Subcutaneous adipose tissue (tissue), 4 donors: ENCODE data around the gene KLF8. TPM values are rescaled to one million over a fixed set of nuclear protein-coding genes. Genes with fewer than 3 reads are reported as not detected.

Experiments used
- total RNA-seq, 4 donors: library from RNA; depleted of rRNA; stranded (reverse); fragments of >200 nt; gene quantifications; one replicate each; pipeline ENCODE4 v1.1.0, GENCODE V29; 2016
- TF ChIP-seq, protein P1 (sequence below): fragments of 450-650 bp; IDR thresholded peaks from one replicate; pipeline ENCODE4 v1.5.1; 2016; ENCODE audit warnings: low read depth, mild to moderate bottlenecking, control low read depth, antibody characterized with exemption, moderate library complexity

The KLF8 gene
- total RNA-seq, 4 donors from 2014 or later, result 23.1 to 36.8 (median 30.0) TPM

GRCh38 chrX:56309881-56310280, 77.7 kb downstream of the KLF8 start:
- TF ChIP-seq, protein P1, sequence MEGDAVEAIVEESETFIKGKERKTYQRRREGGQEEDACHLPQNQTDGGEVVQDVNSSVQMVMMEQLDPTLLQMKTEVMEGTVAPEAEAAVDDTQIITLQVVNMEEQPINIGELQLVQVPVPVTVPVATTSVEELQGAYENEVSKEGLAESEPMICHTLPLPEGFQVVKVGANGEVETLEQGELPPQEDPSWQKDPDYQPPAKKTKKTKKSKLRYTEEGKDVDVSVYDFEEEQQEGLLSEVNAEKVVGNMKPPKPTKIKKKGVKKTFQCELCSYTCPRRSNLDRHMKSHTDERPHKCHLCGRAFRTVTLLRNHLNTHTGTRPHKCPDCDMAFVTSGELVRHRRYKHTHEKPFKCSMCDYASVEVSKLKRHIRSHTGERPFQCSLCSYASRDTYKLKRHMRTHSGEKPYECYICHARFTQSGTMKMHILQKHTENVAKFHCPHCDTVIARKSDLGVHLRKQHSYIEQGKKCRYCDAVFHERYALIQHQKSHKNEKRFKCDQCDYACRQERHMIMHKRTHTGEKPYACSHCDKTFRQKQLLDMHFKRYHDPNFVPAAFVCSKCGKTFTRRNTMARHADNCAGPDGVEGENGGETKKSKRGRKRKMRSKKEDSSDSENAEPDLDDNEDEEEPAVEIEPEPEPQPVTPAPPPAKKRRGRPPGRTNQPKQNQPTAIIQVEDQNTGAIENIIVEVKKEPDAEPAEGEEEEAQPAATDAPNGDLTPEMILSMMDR, result no peak

GRCh38 chrX:56310581-56310980, 78.4 kb downstream of the KLF8 start:
- TF ChIP-seq, protein P1, result no peak

GRCh38 chrX:56313308-56313707, 81.2 kb downstream of the KLF8 start:
- TF ChIP-seq, protein P1, result no peak

DNA sequence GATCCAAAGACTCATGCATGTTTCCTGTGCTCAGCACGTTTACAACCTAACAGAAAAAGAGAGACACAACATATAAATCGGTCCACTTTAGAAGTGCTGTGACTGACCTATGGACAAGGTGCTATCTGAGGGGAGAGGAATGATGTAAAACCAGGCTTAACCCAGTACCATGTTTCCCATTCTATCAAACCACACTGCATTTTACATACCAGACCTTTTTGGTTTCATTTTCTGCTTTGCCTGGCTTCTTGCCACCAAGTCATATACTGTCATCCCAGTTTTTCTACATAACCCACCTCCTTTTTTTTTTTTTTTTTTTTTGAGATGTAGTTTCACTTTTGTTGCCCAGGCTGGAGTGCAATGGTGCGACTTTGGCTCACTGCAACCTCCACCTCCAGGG, 82.2 kb downstream of the KLF8 start:
- TF ChIP-seq, protein P1, result no peak

DNA sequence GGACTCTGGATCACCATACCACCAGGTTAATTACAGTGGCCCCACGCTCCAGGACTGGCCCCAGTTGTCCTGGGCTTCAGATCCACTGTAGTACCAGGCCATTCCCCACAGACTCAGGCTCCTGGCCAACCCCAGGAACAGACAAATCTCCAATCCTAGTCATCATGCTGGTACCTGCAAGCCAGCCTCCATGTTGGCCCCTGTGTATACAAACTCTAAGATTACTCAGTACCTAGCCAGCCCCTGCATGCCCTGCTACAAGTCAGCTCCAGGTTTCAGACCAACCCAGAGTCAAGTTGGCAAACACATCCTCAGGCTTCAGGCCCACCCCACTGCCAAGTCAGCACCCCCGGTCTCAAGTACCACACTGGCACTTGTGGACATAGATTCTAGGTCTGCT, 85.9 kb downstream of the KLF8 start:
- TF ChIP-seq, protein P1, result no peak

DNA sequence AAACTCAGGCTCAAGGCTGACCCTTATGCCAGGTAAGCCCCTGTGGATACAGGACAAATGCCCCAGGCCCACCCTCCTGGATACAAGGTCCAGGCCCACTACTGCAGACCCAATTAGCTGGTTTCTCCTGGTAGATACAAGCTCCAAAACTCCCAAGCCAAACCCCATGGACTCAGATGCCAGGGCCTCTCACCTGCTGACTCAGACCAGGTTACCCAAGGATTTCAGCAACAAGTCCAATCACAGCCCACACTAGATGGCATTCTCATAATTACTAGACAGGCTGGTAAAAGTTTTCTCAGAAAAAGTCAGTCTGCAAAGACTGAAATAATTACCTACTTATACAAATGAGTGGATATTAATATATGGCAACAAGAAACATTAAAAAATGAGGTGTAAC, 87.0 kb downstream of the KLF8 start:
- TF ChIP-seq, protein P1, result no peak
